ENCODE measurements around the gene SCAMP3. TPM values are rescaled to one million over a fixed set of nuclear protein-coding genes. Genes with fewer than 3 reads are reported as not detected.

SCAMP3 gene
- total RNA-seq, 3 donors from 2014 or later = 64.9 to 72.0 (median 68.3) TPM

DNA sequence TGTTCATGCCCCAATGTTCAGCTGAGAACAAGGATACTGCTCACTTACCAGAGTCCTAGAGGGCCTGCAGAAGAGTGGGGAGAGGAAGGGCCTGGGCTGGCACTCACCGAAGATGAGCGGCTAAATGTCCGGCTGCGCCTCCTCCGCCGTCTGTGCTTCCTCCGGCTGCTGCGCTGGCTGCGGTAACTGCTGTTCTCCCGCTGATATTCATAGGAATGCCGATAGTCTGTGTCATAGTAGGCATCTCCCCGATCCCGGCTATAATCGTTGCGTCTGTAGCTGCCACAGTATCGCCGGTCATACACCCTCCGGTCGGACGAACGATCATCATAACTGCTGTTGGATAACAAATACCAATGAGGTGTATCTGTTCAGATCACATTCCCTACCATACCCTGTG, 7.2 kb upstream of the SCAMP3 start:
- H3K27me3 ChIP-seq = no peaks in the 10 kb centered on the region
- DNase-seq (ENCODE audit: low spot score in 2 of 2) = no peak
- intact Hi-C loops (cut with DNase I; ENCODE audit: low total_unique reads) = no loop called here
- H3K36me3 ChIP-seq = peaks cover 29% of the 10 kb centered on the region
- H3K4me3 ChIP-seq = no peak overlapping the region
- H3K27ac ChIP-seq = no peak overlapping the region
- H3K4me1 ChIP-seq = no peaks in the 10 kb centered on the region
- H3K9me3 ChIP-seq = no peaks in the 10 kb centered on the region
- no peak for TF ChIP-seq POLR2A (IDR thresholded peaks at IDR 0.05)
- TF ChIP-seq, protein P1, sequence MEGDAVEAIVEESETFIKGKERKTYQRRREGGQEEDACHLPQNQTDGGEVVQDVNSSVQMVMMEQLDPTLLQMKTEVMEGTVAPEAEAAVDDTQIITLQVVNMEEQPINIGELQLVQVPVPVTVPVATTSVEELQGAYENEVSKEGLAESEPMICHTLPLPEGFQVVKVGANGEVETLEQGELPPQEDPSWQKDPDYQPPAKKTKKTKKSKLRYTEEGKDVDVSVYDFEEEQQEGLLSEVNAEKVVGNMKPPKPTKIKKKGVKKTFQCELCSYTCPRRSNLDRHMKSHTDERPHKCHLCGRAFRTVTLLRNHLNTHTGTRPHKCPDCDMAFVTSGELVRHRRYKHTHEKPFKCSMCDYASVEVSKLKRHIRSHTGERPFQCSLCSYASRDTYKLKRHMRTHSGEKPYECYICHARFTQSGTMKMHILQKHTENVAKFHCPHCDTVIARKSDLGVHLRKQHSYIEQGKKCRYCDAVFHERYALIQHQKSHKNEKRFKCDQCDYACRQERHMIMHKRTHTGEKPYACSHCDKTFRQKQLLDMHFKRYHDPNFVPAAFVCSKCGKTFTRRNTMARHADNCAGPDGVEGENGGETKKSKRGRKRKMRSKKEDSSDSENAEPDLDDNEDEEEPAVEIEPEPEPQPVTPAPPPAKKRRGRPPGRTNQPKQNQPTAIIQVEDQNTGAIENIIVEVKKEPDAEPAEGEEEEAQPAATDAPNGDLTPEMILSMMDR (IDR thresholded peaks at IDR 0.05) = no peak
- TF ChIP-seq POLR2AphosphoS5 (IDR thresholded peaks at IDR 0.05) = no peak

DNA sequence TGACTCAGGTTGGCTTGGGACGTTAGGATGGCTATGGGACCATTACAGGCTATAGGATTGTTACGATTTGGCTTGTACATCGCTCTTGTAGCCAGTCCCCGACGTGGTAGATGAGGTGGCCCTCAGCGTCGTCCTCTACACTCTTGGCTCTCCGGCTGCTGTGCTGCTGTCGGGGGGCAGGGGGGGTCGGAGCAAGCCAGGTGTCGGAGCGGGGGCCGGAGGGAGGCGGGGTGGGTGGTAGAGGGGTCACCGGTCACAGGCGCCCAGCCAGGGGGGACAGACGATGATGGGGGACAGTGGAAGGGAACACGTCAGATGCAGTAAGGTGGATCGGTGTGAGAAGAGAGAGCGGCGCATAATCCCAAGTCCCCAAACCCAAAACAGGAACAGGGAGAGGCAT, 6.5 kb upstream of the SCAMP3 start:
- Histone ChIP-seq H3K36me3 (peaks cover 29% of the 10 kb centered on the region), H3K4me3 (no peak overlapping the region)
- TF ChIP-seq, protein P1 (IDR thresholded peaks at IDR 0.05) = no peak
- no peak for TF ChIP-seq POLR2A (IDR thresholded peaks at IDR 0.05)

DNA sequence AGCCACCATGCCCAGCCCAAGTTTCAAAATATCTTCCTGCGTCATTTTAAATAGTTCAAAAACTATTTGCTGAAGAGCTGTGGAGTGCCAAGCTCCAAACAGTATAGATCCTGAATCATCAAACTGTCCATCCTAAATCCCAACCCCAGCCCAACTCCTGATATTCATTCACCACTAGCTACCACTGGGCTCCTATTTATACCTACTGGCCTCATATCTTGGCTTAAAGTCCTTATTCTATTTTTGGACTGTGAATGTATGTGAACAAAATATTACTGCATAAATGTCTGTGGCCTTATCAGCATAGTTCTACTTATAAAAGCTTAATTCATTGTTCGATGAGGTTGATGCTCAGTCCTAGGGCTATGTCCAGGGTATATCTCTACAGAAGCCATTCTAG, 5.2 kb upstream of the SCAMP3 start:
- no peak for DNase-seq (ENCODE audit: low spot score in 2 of 2)
- peaks cover 29% of the 10 kb centered on the region for H3K36me3 ChIP-seq

More for the DNA sequence above, 6.5 kb upstream of the SCAMP3 start:
- H3K4me1 ChIP-seq = no peaks in the 10 kb centered on the region
- no peaks in the 10 kb centered on the region for H3K27me3 ChIP-seq
- intact Hi-C loops (cut with DNase I; ENCODE audit: low total_unique reads) = no loop called here
- H3K9me3 ChIP-seq = no peaks in the 10 kb centered on the region
- no peak for DNase-seq (ENCODE audit: low spot score in 2 of 2)
- no peak overlapping the region for H3K27ac ChIP-seq

DNA sequence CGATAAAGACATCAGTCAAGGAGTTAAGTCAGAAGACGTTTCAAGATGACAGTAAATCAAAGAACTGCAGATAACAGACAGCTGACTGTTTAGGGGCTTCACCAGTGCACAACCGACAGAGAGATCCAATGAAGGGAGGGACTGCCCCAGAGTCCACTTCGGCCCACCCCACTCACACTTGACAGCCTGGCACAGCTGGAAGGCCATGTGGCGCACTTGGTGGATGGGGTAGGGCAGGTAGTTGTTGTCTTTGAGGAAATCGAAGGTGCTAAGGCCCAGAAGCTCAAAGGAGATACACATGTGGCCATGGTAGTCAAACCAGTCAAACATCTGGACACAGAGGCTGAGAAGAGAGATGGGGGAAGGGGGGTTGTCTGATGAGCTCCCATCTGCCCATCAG, 4.4 kb upstream of the SCAMP3 start:
- TF ChIP-seq POLR2A (IDR thresholded peaks at IDR 0.05) (no peak), POLR2AphosphoS5 (IDR thresholded peaks at IDR 0.05) (no peak)
- TF ChIP-seq, protein P1 (IDR thresholded peaks at IDR 0.05) = no peak
- Histone ChIP-seq H3K27me3 (no peaks in the 10 kb centered on the region), H3K36me3 (peaks cover 29% of the 10 kb centered on the region), H3K9me3 (no peaks in the 10 kb centered on the region), H3K27ac (no peak overlapping the region), H3K4me3 (no peak overlapping the region), H3K4me1 (peaks cover 1 to 2% of the 10 kb centered on the region in 2 donors)
- DNase-seq (ENCODE audit: low spot score in 2 of 2) = no peak
- intact Hi-C loops (cut with DNase I; ENCODE audit: low total_unique reads) = no loop called here

More for the DNA sequence above, 5.2 kb upstream of the SCAMP3 start:
- Histone ChIP-seq H3K4me1 (no peaks in the 10 kb centered on the region), H3K27ac (no peak overlapping the region), H3K27me3 (no peaks in the 10 kb centered on the region), H3K4me3 (no peak overlapping the region), H3K9me3 (no peaks in the 10 kb centered on the region)
- TF ChIP-seq POLR2AphosphoS5 (IDR thresholded peaks at IDR 0.05) = no peak
- TF ChIP-seq, protein P1 (IDR thresholded peaks at IDR 0.05) = no peak
- no peak for TF ChIP-seq POLR2A (IDR thresholded peaks at IDR 0.05)
- intact Hi-C loops (cut with DNase I; ENCODE audit: low total_unique reads) = no loop called here

DNA sequence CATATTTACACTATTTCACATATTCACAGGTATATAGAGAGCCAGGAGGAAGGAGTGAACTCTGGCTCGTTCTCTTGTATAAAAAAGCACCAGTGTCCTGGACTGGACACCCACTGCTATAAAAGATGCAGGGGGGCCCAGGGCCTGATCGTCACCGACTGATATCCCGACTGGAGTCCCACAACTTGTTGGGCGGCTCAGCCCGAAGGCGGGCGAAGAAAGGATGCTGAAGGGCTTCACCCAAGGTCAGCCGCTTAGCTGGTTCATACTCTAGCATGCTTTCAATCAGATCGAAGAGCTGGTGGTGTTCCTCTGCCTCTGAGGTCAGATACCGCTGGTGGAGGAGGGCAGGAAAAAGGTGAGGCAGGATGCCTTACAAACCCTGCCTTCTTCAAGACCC, 907 bp upstream of the SCAMP3 start:
- H3K27ac ChIP-seq = peak overlapping the region; percentile 80 to 88
- no peak overlapping the region for H3K4me3 ChIP-seq
- peaks cover 15% of the 10 kb centered on the region for H3K36me3 ChIP-seq
- peaks cover 5 to 9% of the 10 kb centered on the region in 2 donors for H3K4me1 ChIP-seq
- H3K27me3 ChIP-seq = no peaks in the 10 kb centered on the region
- TF ChIP-seq POLR2A (IDR thresholded peaks at IDR 0.05) = no peak
- TF ChIP-seq, protein P1 (IDR thresholded peaks at IDR 0.05) = no peak
- TF ChIP-seq POLR2AphosphoS5 (IDR thresholded peaks at IDR 0.05) = no peak
- DNase-seq (ENCODE audit: low spot score in 2 of 2) = no peak
- intact Hi-C loops (cut with DNase I; ENCODE audit: low total_unique reads) = no loop called here
- no peaks in the 10 kb centered on the region for H3K9me3 ChIP-seq
